K562 (cell line): ENCODE data around the gene RBMXL2. TPM values are rescaled to one million over a fixed set of nuclear protein-coding genes. Genes with fewer than 3 reads are reported as not detected.
A peak's percentile ranks its signal among the peaks of the same experiment; 100 is the strongest.

Experiments used
- ATAC-seq: fragments of 200-7000 bp; cut with Tn5 transposase; 3 replicates; pipeline ENCODE4 v1.9.1; 2020; ENCODE audit warnings: moderate library complexity
- Bru-seq: library from RNA; stranded (reverse); fragments of 400-500 nt; gene quantifications from one replicate; lab custom pipeline; 2021; lab: Mats Ljungman, UMichigan
- BruChase-seq, 2 experiments: library from RNA; stranded (reverse); fragments of 400-500 nt; gene quantifications; one replicate each; lab custom pipeline; 2021; lab: Mats Ljungman, UMichigan
- BruUV-seq: library from RNA; stranded (reverse); fragments of 400-500 nt; replicated peaks from 2 replicates; lab custom pipeline; 2021; lab: Mats Ljungman, UMichigan
- CTCF ChIA-PET: fragments of 300-600 bp; formaldehyde crosslinking; extraction: SDS; loops from one replicate; lab custom pipeline; 2021; ENCODE audit warnings: low intra/inter-chr PET ratio; lab: Yijun Ruan, JAX
- POLR2A ChIA-PET: fragments of 300-600, 350-650 bp; sonication (Branson Sonifier 250); formaldehyde crosslinking; extraction: SDS; loops from one replicate; lab custom pipeline; 2021; ENCODE audit warnings: antibody characterized with exemption, inconsistent platforms; lab: Yijun Ruan, JAX
- DNase-seq, 4 experiments: peaks; one replicate each; pipeline versions ENCODE4 v3.0.0 to v3.0.0-alpha.2; 2011 to 2018; ENCODE audit warnings: low spot score in 3 of 4, mixed read lengths in 3 of 4; ENCODE audit errors: extremely low read depth in 1 of 4
- FAIRE-seq: peaks from 2 replicates; lab custom pipeline; 2011; peaks lifted over from hg19 to GRCh38; lab: Jason Lieb, UNC
- H2AFZ ChIP-seq: 2 replicates; pipeline ENCODE4 v1.6.0; 2011; ENCODE audit warnings: low read depth, low read length, control low read depth, inconsistent platforms
- H3K27ac ChIP-seq: fragments of 200-600 bp; 3 replicates; pipeline ENCODE4 v1.8.0; 2011; ENCODE audit warnings: low read depth, mild to moderate bottlenecking, control low read depth, inconsistent platforms, low read length, moderate library complexity, mixed read lengths; ENCODE audit errors: extremely low read depth
- H3K27me3 ChIP-seq, 2 experiments: fragments of 300-600 bp in 1 of 2; 2 replicates in 1 of 2; 3 replicates in 1 of 2; pipeline versions ENCODE4 v1.6.0 to v1.8.0; 2011; ENCODE audit warnings: inconsistent platforms in 2 of 2, low read length in 2 of 2, mild to moderate bottlenecking in 1 of 2, mixed read lengths in 1 of 2, moderate library complexity in 1 of 2; ENCODE audit not compliant: control insufficient read depth in 2 of 2, insufficient read depth in 2 of 2
- H3K36me3 ChIP-seq: fragments of 300-600 bp; 3 replicates; pipeline ENCODE4 v1.8.0; 2011; ENCODE audit warnings: mild to moderate bottlenecking, low read length, inconsistent platforms; ENCODE audit not compliant: control insufficient read depth, insufficient read depth
- H3K4me1 ChIP-seq, 2 experiments: fragments of 200-600 bp in 1 of 2; replicated peaks in 1 of 2; 2 replicates in 1 of 2; 3 replicates in 1 of 2; pipeline versions ENCODE4 v1.5.1 to v1.8.0; 2011; ENCODE audit warnings: inconsistent platforms in 2 of 2, low read length in 2 of 2, mild to moderate bottlenecking in 1 of 2, mixed read lengths in 1 of 2, moderate library complexity in 1 of 2; ENCODE audit not compliant: control insufficient read depth in 2 of 2, insufficient read depth in 2 of 2
- H3K4me2 ChIP-seq: 2 replicates; pipeline ENCODE4 v1.6.1; 2011; ENCODE audit warnings: low read length, control low read depth, inconsistent platforms, mixed read lengths; ENCODE audit not compliant: insufficient read depth
- H3K4me3 ChIP-seq: fragments of 200-600 bp; sonication (generic), shearing (Covaris generic); 2 replicates; pipeline ENCODE4 v1.5.1; 2016; ENCODE audit warnings: control low read depth, inconsistent platforms
- H3K79me2 ChIP-seq: fragments of 200-600 bp; 3 replicates; pipeline ENCODE4 v1.8.0; 2011; ENCODE audit warnings: low read length, inconsistent platforms; ENCODE audit not compliant: control insufficient read depth, insufficient read depth
- H3K9ac ChIP-seq, 2 experiments: 2 replicates each; pipeline versions ENCODE4 v1.6.0 to v1.6.1; 2011; ENCODE audit warnings: low read depth in 2 of 2, low read length in 2 of 2, control low read depth in 1 of 2, inconsistent platforms in 1 of 2, mild to moderate bottlenecking in 1 of 2, mixed read lengths in 1 of 2; ENCODE audit not compliant: insufficient read depth in 1 of 2
- H3K9me1 ChIP-seq: one replicate; pipeline ENCODE4 v1.6.0; 2011; ENCODE audit warnings: inconsistent platforms, mild to moderate bottlenecking, low read length, moderate library complexity; ENCODE audit not compliant: control insufficient read depth, insufficient read depth
- H3K9me3 ChIP-seq: replicated peaks from 2 replicates; pipeline ENCODE4 v1.5.1; 2011; ENCODE audit warnings: low read depth, low read length, inconsistent platforms; ENCODE audit not compliant: control insufficient read depth, insufficient read depth
- H4K20me1 ChIP-seq: replicated peaks from 2 replicates; pipeline ENCODE4 v1.6.1; 2011; ENCODE audit warnings: low read length, inconsistent platforms, mixed read lengths; ENCODE audit not compliant: control insufficient read depth, insufficient read depth
- DIDO1 ChIP-seq: fragments of 450-650 bp; IDR thresholded peaks from 2 replicates; pipeline ENCODE4 v1.6.1; 2016; ENCODE audit warnings: low read depth, missing biosample characterization, missing genetic modification characterization
- FOXK2 ChIP-seq, 2 experiments: fragments of 450-650 bp; IDR thresholded peaks in 1 of 2; conservative IDR thresholded peaks in 1 of 2; 2 replicates each; pipeline ENCODE4 v1.6.1; 2016; ENCODE audit warnings: low read depth in 2 of 2, mild to moderate bottlenecking in 1 of 2
- MCM3 ChIP-seq: fragments of 450-650 bp; IDR thresholded peaks from 2 replicates; pipeline ENCODE4 v1.6.1; 2016
- ZFP30 ChIP-seq: fragments of 250-450 bp; sonication (Bioruptor Pico); IDR thresholded peaks from 2 replicates; pipeline ENCODE4 v1.8.0; 2022; ENCODE audit warnings: moderate library complexity, mild to moderate bottlenecking, inconsistent platforms, borderline replicate concordance
- WGBS: fragments of 100-300 bp; shearing (Covaris generic); methylation state at CpG from one replicate; pipeline ENCODE4 v1.1.6; 2016; ENCODE audit warnings: low coverage, mixed read lengths; ENCODE audit not compliant: insufficient coverage; ENCODE audit errors: missing lambda C conversion rate; 5-methylcytosine and 5-hydroxymethylcytosine counted together
- in situ Hi-C: fragments of 300-500 bp; cut with MboI; formaldehyde crosslinking; loops from 4 replicates; pipeline ENCODE4 v1.15.0; 2018; ENCODE audit warnings: inconsistent platforms, mixed read lengths
- intact Hi-C: fragments of 100-400 bp; cut with micrococcal nuclease; formaldehyde crosslinking; loops from 2 replicates; pipeline ENCODE4 v1.14.2; 2022
- long read RNA-seq, 3 experiments: library from polyadenylated mRNA in 2 of 3; library from RNA in 1 of 3; unstranded in 2 of 3; stranded (forward) in 1 of 3; transcript quantifications; one replicate each; pipeline ENCODE4 v2.0.0, GENCODE V29; 2019 to 2022
- polyA minus RNA-seq, 3 experiments: library from RNA; depleted of rRNA, polyadenylated mRNA; stranded (reverse); fragments of >200 nt; gene quantifications; 2 replicates each; pipeline ENCODE4 v1.2.3, GENCODE V29; 2011
- polyA plus RNA-seq, 8 experiments: library from polyadenylated mRNA; depleted of rRNA in 4 of 8; stranded (reverse) in 5 of 8; unstranded in 3 of 8; fragments of >200 nt; fragmentation: Nextera tagmentation in 2 of 8; fragmentation: Illumina TruSeq in 1 of 8; extraction: Ambion mirVana in 2 of 8; extraction: Trizol in 1 of 8; gene quantifications; 2 replicates each; pipeline versions ENCODE4 v1.2.1 to v1.2.3, GENCODE V29; 2011 to 2014; ENCODE audit warnings: inconsistent platforms in 1 of 8, missing spikeins in 1 of 8
- total RNA-seq, 7 experiments: library from RNA; depleted of rRNA in 6 of 7; stranded (reverse); fragments of >200 nt in 6 of 7; fragmentation: Illumina TruSeq in 2 of 7; extraction: Trizol in 2 of 7; gene quantifications; 2 replicates each; pipeline versions ENCODE4 v1.2.1 to v1.2.3, GENCODE V29; 2011 to 2021; ENCODE audit warnings: low replicate concordance in 1 of 7

The RBMXL2 gene
- total RNA-seq (2011; cell fraction: chromatin; rRNA removed; ENCODE audit: low replicate concordance), result 0.35 TPM in 1 of 2 replicates, not detected in the other
- total RNA-seq (2011; cell fraction: nucleolus; rRNA removed), result 0.17 and 0.26 TPM in 2 replicates
- total RNA-seq (2011; cell fraction: nucleoplasm; rRNA removed), result not detected in 2 replicates
- total RNA-seq (2014; rRNA removed) (0.41 and 0.45 TPM in 2 replicates), total RNA-seq (2014; rRNA removed; fragmentation: Illumina TruSeq; extraction: Trizol) (0.13 and 0.15 TPM in 2 replicates), total RNA-seq (2015; rRNA removed; fragmentation: Illumina TruSeq; extraction: Trizol) (0.23 and 0.40 TPM in 2 replicates), total RNA-seq (2021) (0.24 and 0.25 TPM in 2 replicates), polyA plus RNA-seq (2011; rRNA removed) (0.07 TPM in 1 of 2 replicates, not detected in the other), polyA plus RNA-seq (2014; fragmentation: Illumina TruSeq; extraction: Trizol) (0.07 and 0.15 TPM in 2 replicates), polyA plus RNA-seq (2014; fragmentation: Nextera tagmentation; extraction: Ambion mirVana) (not detected), polyA plus RNA-seq (2014; rRNA removed) (0.18 and 0.19 TPM in 2 replicates), polyA minus RNA-seq (2011; rRNA and poly(A)+ RNA removed) (0.09 TPM in 1 of 2 replicates, not detected in the other), Bru-seq, nascent RNA (percentile 32 among the genes with signal in this experiment), BruChase-seq, experiment 1, labeled RNA remaining after a 2-hour chase (percentile 37 among the genes with signal in this experiment), BruChase-seq, experiment 2, labeled RNA remaining after a 6-hour chase (percentile 42 among the genes with signal in this experiment)
- polyA plus RNA-seq (2011; cell fraction: cytosol; rRNA removed), result not detected in 2 replicates
- 0.34 and 0.43 TPM in 2 replicates for polyA plus RNA-seq (2011; cell fraction: nucleus; rRNA removed)
- polyA plus RNA-seq (2012), result 0.12 TPM in 1 of 2 replicates, not detected in the other
- not detected in 2 replicates for polyA minus RNA-seq (2011; cell fraction: cytosol; rRNA and poly(A)+ RNA removed)
- 1.1 TPM in 2 replicates for polyA minus RNA-seq (2011; cell fraction: nucleus; rRNA and poly(A)+ RNA removed)
- long read RNA-seq, experiment 1, result 0 reads
- long read RNA-seq, experiment 2, result 0 reads
- long read RNA-seq, experiment 3, result 0 reads

- POLR2A ChIA-PET, result no interaction called here
- H3K9ac ChIP-seq, result no peak within 1 kb of the TSS
- no peak for FAIRE-seq
- H3K79me2 ChIP-seq, result no peaks in the 10 kb centered on the region
- no peaks in the 10 kb centered on the region for H4K20me1 ChIP-seq
- H3K4me1 ChIP-seq, result peaks cover 0 to 8% of the 10 kb centered on the region in 2 experiments; a peak in 1 of 5 replicates
- TF ChIP-seq FOXK2 (conservative IDR thresholded peaks at IDR 0.05 in 1 of 2, IDR thresholded peaks at IDR 0.05 in 1 of 2; ENCODE audit: low read depth in 2 of 2) (no peak), DIDO1 (no peak), MCM3 (no peak), ZFP30 (CRISPR knock-in tag) (no peak)
- TF ChIP-seq, all 486 proteins: peak for 0
- H3K36me3 ChIP-seq, result no peaks in the 10 kb centered on the region
- H3K4me2 ChIP-seq, result no peak within 1 kb of the TSS
- no peak within 1 kb of the TSS for H2AFZ ChIP-seq
- no TSS peak for BruUV-seq
- H3K27me3 ChIP-seq, result no peaks in the 10 kb centered on the region
- no peak for DNase-seq
- H3K9me3 ChIP-seq, result no peaks in the 10 kb centered on the region; the same call in 1 of the 2 replicates
- WGBS, result 73% methylated on average over 19 of the region's 45 CpGs
- ATAC-seq, result no peak
- CTCF ChIA-PET, result no interaction called here
- intact Hi-C loops, result no loop called here
- in situ Hi-C loops, result loop anchor here (25.0 kb wide), 1 partner anchor 573 kb away; the partner anchor contains the start of gene CYB5R2
- no peak within 1 kb of the TSS for H3K27ac ChIP-seq
- H3K4me3 ChIP-seq, result no peak within 1 kb of the TSS
- no peaks in the 10 kb centered on the region for H3K9me1 ChIP-seq
Observed at GRCh38 chr11:7088921-7089320, at the start of gene RBMXL2. RBMXL2 (plus strand) TSS chr11:7088998; CDS start chr11:7089121, 123 bp downstream.
